Mesodermal cell (in vitro differentiated cells): ENCODE results near the gene ZCCHC24.

ENCODE experiments used
- H3K27ac ChIP-seq: 2 replicates; pipeline ENCODE4 v1.7.0; 2013; ENCODE audit warnings: mild to moderate bottlenecking, low read depth, low read length, moderate library complexity; ENCODE audit not compliant: severe bottlenecking
- H3K36me3 ChIP-seq: 2 replicates; pipeline ENCODE4 v1.7.1; 2013; ENCODE audit warnings: mild to moderate bottlenecking, low read length, moderate library complexity; ENCODE audit not compliant: control insufficient read depth, insufficient read depth
- H3K4me1 ChIP-seq: one replicate; pipeline ENCODE4 v1.7.1; 2013; ENCODE audit warnings: mild to moderate bottlenecking, low read length; ENCODE audit not compliant: insufficient read depth, control insufficient read depth, poor library complexity, severe bottlenecking
- H3K4me3 ChIP-seq: 2 replicates; pipeline ENCODE4 v1.7.0; 2013; ENCODE audit warnings: low read length, control low read depth, mild to moderate bottlenecking; ENCODE audit not compliant: insufficient read depth, poor library complexity, severe bottlenecking; ENCODE audit errors: extremely low read depth
- H3K9me3 ChIP-seq: 2 replicates; pipeline ENCODE4 v1.7.1; 2013; ENCODE audit warnings: mild to moderate bottlenecking, low read length, moderate library complexity; ENCODE audit not compliant: control insufficient read depth
- WGBS, 2 experiments: methylation state at CpG; one replicate each; pipeline ENCODE4 v1.1.5; 2013; ENCODE audit warnings: missing lambda C conversion rate in 2 of 2; ENCODE audit not compliant: insufficient coverage in 2 of 2; 5-methylcytosine and 5-hydroxymethylcytosine counted together

Gene ZCCHC24

GRCh38 chr10:79379512-79380124, 65.8 kb downstream of the ZCCHC24 start:
- no peak overlapping the region for H3K27ac ChIP-seq
- no peaks in the 10 kb centered on the region for H3K36me3 ChIP-seq
- H3K4me1 ChIP-seq = peaks cover 37% of the 10 kb centered on the region
- H3K9me3 ChIP-seq = no peaks in the 10 kb centered on the region
- H3K4me3 ChIP-seq = no peak overlapping the region
- 90 to 91% methylated on average over 8 of the region's 9 CpGs for WGBS, 2 experiments

- H3K9me3 ChIP-seq = no peaks in the 10 kb centered on the region
- no peak overlapping the region for H3K27ac ChIP-seq
- 87 to 91% methylated on average over 17 to 21 of the region's 22 CpGs for WGBS, 2 experiments
- no peak overlapping the region for H3K4me3 ChIP-seq
- no peaks in the 10 kb centered on the region for H3K36me3 ChIP-seq
- peaks cover 37% of the 10 kb centered on the region for H3K4me1 ChIP-seq
Observed at GRCh38 chr10:79378647-79379511, 66.5 kb downstream of the ZCCHC24 start.

GRCh38 chr10:79378383-79378646, 67.1 kb downstream of the ZCCHC24 start:
- no peaks in the 10 kb centered on the region for H3K36me3 ChIP-seq
- WGBS, 2 experiments = 95 to 97% methylated on average over 7 of the region's 7 CpGs
- H3K9me3 ChIP-seq = no peaks in the 10 kb centered on the region
- H3K27ac ChIP-seq = no peak overlapping the region
- H3K4me1 ChIP-seq = peaks cover 37% of the 10 kb centered on the region
- no peak overlapping the region for H3K4me3 ChIP-seq

GRCh38 chr10:79377557-79378382, 67.7 kb downstream of the ZCCHC24 start:
- H3K9me3 ChIP-seq = no peaks in the 10 kb centered on the region
- H3K4me3 ChIP-seq = no peak overlapping the region
- peaks cover 37% of the 10 kb centered on the region for H3K4me1 ChIP-seq
- no peaks in the 10 kb centered on the region for H3K36me3 ChIP-seq
- H3K27ac ChIP-seq = no peak overlapping the region
- 92 to 94% methylated on average over 33 to 34 of the region's 36 CpGs for WGBS, 2 experiments

- no peak overlapping the region for H3K4me3 ChIP-seq
- H3K27ac ChIP-seq = no peak overlapping the region
- H3K4me1 ChIP-seq = peaks cover 28% of the 10 kb centered on the region
- no peaks in the 10 kb centered on the region for H3K36me3 ChIP-seq
- no peaks in the 10 kb centered on the region for H3K9me3 ChIP-seq
- 87 to 93% methylated on average over 10 to 11 of the region's 12 CpGs for WGBS, 2 experiments
Observed at GRCh38 chr10:79376751-79377556, 68.5 kb downstream of the ZCCHC24 start.

GRCh38 chr10:79376078-79376628, 69.3 kb downstream of the ZCCHC24 start:
- no peaks in the 10 kb centered on the region for H3K36me3 ChIP-seq
- no peak overlapping the region for H3K4me3 ChIP-seq
- H3K9me3 ChIP-seq = peaks cover 5% of the 10 kb centered on the region
- no peak overlapping the region for H3K27ac ChIP-seq
- WGBS, 2 experiments = 95 to 99% methylated on average over 8 to 9 of the region's 11 CpGs
- peaks cover 22% of the 10 kb centered on the region for H3K4me1 ChIP-seq

GRCh38 chr10:79375321-79376077, 69.9 kb downstream of the ZCCHC24 start:
- H3K4me1 ChIP-seq = peaks cover 16% of the 10 kb centered on the region
- no peaks in the 10 kb centered on the region for H3K36me3 ChIP-seq
- H3K9me3 ChIP-seq = peaks cover 5% of the 10 kb centered on the region
- no peak overlapping the region for H3K27ac ChIP-seq
- whole genome bisulfite sequencing, 2 experiments = 84 to 91% methylated on average over 4 to 6 of the region's 6 CpGs
- H3K4me3 ChIP-seq = no peak overlapping the region

GRCh38 chr10:79374312-79375191, 70.9 kb downstream of the ZCCHC24 start:
- H3K36me3 ChIP-seq = no peaks in the 10 kb centered on the region
- 0 to 5% methylated on average over 4 of the region's 7 CpGs for WGBS, 2 experiments
- H3K4me3 ChIP-seq = no peak overlapping the region
- H3K4me1 ChIP-seq = peaks cover 7% of the 10 kb centered on the region
- peaks cover 5% of the 10 kb centered on the region for H3K9me3 ChIP-seq
- H3K27ac ChIP-seq = no peak overlapping the region

GRCh38 chr10:79372871-79373270, 72.6 kb downstream of the ZCCHC24 start:
- 86 to 90% methylated on average over 2 of the region's 4 CpGs for whole genome bisulfite sequencing, 2 experiments
- no peak overlapping the region for H3K4me3 ChIP-seq
- H3K4me1 ChIP-seq = peaks cover 7% of the 10 kb centered on the region
- no peak overlapping the region for H3K27ac ChIP-seq
- peaks cover 5% of the 10 kb centered on the region for H3K9me3 ChIP-seq
- H3K36me3 ChIP-seq = no peaks in the 10 kb centered on the region
